Measurements from ENCODE around the gene TRAF7.

Gene TRAF7

DNA sequence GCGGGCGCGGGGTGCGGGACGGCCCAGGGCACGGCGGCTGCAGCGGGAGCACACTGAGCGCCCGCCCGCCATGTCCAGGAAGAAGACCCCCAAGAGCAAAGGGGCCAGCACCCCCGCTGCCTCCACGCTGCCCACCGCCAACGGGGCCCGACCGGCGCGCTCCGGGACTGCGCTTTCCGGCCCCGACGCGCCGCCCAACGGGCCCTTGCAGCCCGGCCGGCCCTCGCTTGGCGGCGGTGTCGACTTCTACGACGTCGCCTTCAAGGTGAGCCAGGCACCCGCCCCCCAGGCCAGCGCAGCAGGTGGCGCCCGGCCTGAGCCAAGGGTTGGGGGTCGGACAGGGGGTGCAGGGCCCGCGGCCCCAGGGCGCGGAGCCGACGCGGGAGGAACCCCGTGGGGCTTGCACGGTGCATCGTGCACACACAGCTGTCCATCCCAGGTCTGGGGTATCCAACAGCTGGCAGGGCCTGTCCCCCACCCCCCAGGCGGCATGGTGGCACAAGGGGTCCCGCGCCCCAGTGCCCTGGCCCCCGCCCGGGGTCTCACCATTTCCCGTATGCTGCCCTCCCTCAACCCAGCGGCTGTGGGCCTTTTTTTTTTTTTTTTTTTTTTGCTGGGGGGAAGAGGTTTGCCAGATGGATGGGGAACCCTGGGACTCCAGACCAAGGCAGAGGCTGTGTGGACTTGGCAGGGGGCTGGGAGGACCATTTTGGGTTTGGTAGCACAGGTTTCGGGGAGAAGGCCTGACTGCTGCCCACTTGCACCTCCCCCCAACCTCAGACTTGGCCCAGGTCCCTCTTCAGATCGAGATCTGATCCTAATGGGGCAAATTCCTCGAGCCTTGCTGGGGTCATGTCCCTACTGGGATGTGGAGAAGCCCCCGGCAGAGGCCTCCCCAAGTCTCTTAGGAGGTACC, 6.6 kb upstream of the TRAF7 start:
- DNase-seq, result no peak

DNA sequence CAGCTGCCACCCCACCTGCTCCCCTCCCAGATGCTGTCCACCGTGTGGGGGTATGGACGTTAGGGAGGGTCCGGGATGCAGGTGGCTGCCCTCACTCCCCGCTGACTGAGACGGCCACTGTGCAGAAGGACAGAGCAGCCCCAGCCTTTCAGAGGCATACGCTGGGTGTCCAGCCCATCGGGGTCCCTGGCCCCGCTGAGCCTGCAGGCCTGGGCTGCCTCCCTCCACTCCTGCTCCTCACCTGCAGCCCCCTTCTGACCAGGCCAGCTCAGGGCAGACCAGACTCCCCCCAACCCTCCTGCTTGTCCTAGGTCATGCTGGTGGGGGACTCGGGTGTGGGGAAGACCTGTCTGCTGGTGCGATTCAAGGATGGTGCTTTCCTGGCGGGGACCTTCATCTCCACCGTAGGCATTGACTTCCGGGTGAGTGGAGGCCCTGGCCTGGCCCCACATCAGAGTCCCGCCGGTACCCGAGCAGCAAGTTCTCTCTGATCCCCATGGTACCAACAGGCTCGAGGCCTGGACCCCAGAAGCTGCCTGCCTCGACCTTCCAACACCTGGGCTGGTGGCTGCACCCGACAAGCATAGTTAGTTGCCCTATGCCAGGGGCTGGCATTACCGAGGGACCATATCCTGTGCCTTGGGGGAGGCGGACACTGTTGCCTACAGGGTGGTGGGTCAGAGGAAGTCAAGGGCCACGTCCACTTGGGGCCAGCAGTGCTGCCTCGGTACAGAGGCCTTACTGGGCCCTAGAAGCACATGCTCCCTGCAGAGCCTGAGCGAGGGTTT, 5.8 kb upstream of the TRAF7 start:
- DNase-seq, result no peak

DNA sequence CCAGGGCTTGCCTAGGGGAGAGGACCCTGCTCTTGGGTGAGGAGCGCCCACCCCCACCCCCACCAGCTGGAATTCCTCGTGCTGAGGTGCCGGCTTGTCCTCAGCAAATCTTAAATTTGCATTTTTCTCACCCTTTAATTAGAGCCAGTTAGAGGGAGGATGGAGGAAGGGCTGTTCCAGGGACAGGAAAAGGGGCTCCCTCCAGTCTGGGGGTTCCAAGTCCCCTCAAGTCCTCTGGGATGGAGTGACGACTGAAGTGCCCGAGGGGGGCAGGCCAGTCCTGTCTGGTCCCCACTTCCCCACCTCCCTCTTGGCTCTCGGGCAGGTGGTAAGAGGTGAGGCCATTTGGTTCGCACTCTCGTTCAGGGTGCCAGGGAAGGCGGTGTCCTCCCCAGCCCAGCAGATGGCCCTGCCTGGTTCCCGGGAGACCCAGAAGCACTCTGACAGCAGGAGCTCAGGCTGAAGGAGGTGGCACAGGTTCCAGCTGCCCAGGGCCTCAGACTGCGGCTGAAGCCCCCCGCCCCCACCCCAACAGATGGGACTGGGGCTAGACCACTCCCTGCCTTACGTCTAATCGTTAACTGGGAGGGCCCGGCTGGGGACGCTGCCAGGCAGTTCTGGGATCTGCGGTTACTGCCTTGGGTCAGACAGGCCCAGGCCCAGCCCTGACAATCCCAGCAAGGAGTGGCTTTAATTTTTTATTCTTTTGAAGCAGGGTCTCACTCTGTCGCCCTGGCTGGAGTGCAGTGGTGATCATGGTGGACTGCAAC, 5.0 kb upstream of the TRAF7 start:
- no peak for DNase-seq

DNA sequence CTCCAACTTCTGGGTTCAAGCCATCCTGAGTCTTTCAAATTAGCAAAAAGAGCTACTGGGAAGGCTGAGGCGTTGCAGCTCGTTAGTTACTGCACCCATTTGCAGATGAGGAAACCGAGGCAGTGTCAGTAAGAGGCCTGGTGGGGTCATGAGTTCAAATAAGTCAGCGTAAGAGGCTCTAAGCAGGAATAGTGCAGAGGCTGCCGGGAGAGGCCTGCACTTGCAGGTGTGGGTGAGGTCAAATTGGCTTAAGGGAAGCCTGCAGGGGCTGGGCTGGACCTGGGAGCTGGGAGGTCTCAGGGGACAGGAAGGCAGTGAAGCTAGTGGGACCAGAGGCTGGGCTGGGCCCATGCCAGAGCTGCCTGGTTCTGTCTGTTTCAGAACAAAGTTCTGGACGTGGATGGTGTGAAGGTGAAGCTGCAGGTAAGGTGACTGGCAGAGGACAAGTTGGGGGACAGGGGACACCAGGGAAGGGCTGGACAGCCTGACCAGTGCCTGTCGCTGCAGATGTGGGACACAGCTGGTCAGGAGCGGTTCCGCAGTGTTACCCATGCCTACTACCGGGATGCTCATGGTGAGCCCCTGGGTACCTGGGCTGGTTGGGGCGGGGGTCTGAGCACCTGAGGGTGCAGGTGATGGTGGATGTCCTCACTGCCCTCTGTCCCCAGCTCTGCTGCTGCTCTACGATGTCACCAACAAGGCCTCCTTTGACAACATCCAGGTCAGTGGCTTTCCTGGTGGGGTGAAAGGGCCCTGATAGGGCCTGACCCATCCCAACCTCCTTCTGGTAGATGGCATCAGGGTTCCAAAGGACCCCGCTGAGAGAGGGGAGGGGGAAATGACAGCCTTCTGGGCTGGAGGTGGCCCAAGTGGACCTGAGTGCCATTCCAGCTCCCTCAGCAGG, 4.1 kb upstream of the TRAF7 start:
- DNase-seq, result no peak

DNA sequence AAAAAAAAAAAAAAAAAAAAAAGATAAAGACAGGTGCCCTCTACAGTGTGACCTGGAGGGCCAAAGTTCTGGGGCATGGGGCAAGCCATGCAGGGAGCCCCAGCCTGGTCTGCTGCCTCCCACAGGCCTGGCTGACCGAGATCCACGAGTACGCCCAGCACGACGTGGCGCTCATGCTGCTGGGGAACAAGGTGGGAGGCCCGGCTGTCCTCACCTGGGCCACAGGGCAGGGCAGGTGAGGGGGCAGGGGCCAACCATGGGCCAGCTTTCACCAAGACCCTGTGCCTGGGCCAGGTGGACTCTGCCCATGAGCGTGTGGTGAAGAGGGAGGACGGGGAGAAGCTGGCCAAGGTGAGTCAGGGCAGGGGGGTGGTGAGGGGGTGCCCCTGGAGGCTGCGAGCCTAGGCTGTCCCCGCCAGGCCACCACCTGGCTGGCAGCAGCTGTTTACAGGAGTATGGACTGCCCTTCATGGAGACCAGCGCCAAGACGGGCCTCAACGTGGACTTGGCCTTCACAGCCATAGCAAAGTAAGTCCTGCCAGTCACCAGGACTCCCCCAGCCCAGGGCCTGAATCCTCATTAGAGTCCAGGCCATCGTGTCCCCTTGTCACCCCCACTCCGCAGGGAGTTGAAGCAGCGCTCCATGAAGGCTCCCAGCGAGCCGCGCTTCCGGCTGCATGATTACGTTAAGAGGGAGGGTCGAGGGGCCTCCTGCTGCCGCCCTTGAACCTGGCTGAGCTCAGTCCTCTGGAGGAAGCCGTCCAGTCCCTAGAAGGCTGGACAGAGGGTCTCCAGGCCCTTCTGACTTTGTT, 2.7 kb upstream of the TRAF7 start:
- DNase-seq, result no peak

DNA sequence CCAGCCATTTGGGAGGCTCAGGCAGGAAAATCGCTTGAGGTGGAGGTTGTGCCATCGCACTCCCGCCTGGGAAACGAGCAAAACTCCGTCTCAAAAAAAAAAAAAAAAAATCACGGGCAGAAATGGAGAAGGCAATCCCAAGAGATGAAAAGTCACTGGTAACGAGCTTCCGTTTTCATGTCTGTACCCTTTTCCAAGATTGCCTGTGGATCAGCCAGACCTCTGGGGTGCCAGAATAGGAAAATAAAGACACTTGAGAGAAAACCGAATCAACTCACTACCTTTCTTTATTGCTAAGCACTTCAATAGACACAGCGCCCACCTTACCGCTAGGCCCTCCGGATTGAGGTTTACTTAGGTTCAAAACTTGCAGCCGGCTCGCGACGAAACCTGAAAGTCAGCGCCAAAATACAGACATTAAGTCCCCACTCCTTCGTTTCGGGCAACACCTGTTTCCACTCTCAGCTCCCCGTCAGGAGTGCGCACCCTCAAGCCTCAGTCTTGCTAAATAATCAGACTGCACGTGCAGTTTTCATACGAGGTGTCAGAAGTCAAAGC, 970 bp upstream of the TRAF7 start:
- no peak for DNase-seq

DNA sequence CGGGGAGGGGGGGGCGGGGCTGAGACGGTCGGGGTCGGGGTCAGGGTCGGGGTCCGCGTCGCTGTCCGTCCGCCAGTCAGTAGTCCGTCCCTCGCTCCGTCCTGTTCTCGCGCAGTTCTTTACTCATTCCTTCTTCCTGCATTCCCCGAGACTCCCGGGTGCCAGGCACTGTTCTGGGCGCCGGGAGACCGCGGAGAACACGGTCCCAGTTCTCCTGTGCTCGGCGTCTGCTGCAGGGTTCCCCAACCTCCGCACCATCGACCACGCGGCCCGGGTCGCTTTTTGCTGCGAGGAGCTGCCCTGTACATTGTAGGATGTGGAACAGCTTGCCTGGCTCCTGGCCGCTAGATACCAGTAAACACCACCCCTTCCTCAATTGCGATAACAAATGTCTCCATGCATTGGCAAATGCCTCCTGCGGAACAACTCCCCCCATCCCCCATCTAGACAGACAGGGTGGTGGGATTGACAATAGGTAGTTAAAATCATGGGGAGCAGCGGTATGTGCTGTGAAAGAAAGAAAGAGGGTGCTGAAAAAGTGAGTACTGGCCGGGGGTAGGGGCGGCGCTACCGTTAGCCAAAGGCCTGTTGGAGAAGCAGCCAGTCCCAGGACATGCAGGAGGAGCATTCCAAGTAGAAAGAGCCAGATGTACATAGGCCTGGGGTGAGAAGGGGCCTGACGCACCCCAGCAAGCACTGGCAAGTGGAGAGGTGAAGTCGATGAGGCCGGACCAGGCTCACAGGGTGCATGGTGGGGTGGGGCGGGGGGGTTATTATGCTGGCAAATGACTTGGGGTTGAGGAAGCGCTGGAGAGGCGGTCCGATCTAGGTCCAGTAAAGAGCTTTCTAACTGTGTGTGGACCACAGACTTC, 631 bp downstream of the TRAF7 start:
- DNase-seq, result no peak

DNA sequence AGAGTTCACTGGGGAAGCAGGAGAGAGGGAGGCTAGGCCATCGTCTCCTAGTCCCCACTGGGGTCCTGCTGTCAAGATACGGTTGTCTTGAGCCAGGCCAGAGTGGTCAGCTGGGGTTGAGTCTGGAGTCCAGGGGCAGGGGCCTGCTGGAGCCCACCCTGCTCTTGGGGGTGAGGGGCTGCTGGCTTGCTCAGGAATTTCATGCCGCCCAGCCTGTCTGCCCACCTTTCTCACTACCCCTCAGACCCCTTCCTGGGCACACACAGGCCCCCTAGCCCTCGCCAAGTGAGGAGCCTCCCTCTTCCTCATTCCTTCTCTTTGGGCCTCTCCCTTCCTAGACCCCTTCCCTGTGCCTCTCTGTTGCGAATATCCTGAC, 1.3 kb downstream of the TRAF7 start:
- DNase-seq, result no peak

DNA sequence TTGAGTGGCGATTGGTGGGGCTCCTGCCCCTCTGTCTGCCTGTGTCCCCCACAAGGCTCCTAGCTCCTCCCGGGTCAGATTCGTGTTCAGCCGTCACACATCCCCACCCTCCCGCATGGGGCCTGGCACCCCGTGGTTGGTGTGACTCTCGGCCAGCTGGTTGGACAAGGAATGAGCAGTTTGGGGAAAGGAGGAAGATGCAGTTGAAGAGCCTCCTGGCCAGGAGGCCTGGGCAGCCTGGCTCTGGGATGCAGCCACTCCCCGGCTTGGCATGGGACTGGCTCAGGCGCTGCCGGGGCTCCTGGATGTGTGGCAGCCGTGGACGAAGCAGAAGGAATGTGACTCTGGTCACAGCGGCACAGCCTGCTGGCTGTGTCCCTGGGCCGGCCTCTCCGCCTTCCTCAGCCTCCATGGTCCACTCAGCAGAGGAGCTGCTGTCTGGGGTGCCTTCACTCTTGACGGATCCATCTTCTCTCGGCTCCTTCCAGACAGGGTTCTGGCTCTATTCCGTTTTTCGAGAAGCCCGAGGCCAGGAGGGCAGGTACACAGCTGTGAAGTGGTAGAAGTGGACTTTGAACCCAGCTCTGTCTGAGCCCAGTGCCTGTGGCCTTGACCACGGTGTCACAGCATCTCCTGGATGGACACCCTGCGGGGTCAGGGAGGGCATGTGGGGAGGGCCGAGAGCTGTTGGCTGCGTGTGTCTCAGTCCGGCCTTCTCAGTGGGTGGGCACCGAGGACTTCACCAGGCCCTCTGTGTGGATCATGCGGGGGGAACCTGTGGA, 2.1 kb downstream of the TRAF7 start:
- DNase-seq, result no peak

DNA sequence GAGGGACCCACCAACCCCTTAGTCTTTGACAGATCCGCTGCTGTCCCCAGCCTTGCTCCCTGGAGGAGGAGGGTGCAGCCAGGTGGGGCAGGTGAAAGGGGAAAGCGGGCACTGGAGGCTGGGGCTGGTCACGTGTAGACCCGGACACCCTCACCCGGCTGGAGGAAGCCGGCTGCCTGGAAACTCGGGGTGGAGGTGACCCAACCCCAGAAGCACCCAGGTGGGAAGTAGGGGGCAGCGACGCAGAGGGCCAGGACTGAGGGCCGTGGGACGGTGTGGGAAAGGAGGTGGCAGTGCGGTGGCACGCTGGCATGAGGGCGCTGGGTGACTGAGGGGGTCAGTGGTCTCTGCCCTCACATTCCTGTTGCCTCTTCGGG, 2.7 kb downstream of the TRAF7 start:
- no peak for DNase-seq

DNA sequence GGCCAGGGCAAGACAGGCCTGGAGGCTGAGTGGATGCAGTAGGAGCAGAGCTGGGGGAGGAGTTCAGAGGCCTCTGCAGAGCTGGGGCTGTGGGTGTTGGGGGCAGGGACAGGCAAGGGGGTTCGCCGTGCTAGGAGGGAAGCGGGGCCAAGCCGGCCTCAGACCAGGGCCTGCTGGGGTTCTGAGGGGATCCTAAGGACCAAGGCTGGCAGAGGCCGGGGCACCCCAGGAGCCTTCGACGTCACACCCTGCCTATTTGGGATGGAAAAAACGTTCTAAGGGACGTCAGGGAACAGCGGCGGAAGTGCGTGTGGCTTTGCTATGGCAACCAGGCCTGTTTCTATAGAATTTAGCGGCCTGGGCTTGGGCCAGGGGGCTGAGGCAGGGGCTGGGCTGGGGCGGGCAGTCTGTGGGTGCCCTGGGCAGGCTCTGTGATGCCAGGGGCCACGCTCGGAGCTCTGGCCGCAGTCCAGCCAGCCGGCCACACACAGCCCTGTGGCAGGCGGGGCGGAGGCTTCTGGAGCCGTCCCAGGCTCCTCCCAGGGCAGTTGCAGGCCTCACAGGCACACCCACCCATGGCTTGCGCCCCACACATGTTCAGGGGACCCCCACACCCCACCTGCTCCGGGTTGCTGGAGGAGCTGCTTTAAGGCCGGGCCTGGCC, 3.7 kb downstream of the TRAF7 start:
- DNase-seq, result no peak

DNA sequence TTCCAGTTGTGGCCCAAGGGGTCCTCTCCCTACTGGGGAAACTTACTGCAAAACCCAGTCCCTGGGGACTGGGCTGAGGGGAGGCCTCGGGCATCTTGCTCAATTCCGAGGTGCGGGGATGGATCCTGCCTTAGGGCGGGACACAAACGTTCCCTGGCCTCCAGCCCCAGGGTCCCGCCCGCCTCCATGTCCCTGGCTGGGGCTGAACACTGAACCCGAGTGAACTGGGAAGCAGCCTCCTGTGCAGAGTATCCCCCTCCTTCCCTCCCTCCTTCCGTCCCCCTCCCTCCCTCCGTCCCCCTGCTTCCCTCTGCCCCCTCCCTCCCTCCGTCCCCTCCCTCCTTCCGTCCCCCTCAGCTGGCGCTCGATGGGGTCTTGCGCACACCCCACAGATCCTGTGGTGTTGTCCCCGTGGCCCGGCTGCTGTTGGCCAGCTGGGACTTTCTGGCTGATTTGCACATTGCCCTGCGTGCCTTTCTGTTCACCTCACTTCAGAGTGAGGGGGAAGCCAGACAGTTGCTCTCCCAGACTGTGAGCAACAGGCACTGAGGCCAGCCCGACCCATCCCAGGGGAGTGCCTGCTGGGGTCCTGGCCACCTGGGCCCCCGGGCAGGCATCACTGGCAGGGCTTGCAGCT, 5.5 kb downstream of the TRAF7 start:
- no peak for DNase-seq

DNA sequence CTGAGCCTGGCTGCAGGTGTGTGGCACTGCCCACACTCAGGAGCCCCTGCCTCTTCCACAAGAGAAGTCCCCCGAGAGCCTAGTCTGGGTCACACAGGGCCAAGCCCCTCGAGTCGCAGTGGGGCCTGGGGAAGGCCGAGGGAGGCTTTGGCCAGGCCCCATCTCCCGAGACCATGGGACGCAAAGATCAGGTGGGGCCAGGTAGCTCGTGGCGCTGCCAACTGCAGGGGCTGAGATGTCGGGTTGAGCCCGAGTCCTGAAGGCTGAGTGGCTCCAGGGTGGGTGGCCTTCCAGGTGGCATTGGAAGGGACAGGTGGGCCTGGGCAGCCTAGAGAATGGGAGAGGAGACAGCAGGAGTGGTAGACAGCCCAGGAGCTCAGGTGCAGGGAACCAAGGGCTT, 6.3 kb downstream of the TRAF7 start:
- no peak for DNase-seq

DNA sequence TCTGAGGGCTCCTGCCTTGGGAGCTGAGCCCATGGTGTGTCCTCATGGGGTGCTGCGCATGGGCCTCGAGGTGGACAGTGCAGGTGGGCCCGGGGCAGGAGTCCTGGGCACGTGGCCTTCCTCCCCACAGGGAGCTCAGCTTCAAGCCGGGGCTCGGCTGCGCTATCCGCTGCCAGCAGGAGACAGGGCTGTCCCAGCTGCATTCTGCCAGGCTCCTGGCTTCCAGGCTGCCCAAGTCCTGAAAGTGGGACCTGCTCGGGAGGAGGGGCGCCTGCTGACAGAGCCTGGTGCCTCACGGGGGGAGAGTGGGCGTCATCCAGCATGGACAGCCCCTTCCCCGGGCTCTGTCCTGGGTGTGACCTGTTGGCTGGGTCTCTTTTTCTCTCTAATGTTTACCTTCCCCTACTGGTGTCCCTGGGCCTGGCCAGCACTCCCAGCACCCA, 7.1 kb downstream of the TRAF7 start:
- no peak for DNase-seq

DNA sequence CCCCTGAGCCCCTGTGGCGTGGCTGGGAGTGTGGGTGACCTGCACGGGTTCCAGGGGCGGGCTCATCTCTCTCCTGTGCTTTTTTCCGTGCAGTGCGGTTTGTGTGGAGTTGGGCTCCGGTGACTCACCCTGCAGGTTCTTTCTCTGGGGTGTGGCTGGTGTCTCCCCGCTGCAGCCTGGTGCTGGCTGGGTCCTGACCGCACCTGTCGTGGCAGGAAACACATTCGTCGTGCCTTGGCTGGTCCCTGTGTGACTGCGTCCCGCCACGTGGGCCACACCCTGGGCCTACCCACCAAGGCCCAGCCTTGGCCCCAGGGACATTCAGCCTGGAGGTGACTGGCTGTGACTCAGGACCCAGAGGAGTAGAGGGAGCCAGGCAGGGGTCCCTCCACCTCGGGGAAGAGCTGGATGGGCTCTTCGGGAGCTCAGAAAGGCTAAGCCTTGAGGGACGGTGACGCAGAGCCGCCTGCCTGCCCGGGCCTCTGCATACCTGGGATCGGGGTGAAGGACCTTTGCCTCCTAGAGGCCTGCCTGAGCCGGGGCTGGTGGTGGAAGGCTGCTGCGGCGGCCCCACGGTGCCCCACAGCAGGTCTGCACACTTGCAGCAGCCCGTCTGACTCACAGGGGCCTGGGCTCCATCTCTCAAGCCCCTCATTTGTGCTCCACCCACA, 7.8 kb downstream of the TRAF7 start:
- no peak for DNase-seq

DNA sequence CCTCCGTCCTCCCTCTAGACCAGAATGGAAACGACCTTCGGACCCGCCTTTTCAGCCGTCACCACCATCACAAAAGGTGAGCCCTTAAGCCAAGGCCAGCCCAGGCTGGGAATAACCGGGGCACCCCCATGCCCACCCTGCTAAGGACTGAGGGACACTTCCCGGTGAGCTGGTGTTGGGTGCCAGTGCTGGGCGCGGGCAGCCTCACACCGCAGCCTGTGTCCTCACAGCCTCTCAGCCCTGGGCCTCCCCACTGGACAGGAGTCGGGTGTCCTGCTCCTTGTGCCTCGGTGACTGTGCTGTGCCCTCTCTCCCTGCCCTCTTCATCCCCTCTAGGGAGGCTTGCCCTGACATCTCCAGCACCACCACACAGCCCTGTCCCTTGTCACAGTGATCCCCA, 10.3 kb downstream of the TRAF7 start:
- DNase-seq, result no peak

DNA sequence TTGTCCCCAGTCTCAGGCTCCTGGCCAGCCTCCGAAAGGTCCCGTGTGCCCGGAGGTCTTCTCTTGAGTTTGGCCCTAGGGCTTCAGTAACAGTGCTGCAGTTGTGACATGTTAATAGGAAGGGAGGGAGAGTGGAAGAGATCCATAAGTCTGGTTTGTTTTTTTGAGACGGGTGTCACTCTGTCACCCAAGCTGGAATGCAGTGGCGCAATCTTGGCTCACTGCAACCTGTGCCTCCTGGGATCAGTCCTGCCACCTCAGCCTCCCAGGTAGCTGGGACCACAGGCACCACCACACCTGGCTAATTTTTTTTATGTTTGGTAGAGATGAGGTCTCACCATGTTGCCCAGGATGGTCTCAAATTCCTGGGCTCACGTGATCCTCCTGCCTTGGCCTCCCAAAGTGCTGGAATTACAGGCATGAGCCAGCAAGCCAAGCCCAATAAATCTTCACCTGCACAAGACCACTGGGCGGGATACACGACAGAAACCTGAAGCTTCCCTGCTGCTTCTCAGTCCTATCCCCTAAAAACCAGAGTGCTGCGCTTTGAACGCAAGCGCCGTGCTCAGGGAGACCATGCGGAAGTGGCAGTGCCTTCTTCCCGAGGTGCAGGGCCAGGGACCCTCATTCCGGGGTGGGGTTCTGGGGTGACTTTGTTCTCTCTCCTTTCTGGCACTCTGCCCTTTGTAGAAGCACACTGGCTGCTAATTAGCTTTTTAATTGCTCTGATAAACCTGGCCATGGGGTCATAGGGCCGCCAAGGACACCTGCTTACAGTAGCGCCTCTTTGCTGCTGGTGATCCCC, 10.9 kb downstream of the TRAF7 start:
- DNase-seq, result no peak
